Stimulated activated CD4-positive, alpha-beta T cell treated with anti-CD3 and anti-CD28 coated beads, Interleukin-1b, Interleukin-23, amount 100 ng/mL, for 4 hours (primary cell): ENCODE data around the gene SCML1.

Experiments
- DNase-seq, 2 donors: peaks; one replicate each; pipeline ENCODE4 v3.0.0-alpha.2; 2020; ENCODE audit warnings: low read depth in 2 of 2

SCML1 gene

GRCh38 chrX:17788956-17789562 is 51.8 kb downstream of the SCML1 start:
- DNase-seq = no peak

- DNase-seq = no peak
These were observed 55.5 kb downstream of the SCML1 start for GRCh38 chrX:17792826-17793225.

- DNase-seq = no peak
These were observed 61.6 kb downstream of the SCML1 start for GRCh38 chrX:17798921-17799320.

- DNase-seq = no peak
These were observed 64.1 kb downstream of the SCML1 start for GRCh38 chrX:17801431-17801830.

GRCh38 chrX:17802756-17803155 is 65.5 kb downstream of the SCML1 start:
- DNase-seq = no peak

GRCh38 chrX:17803449-17803848 is 66.2 kb downstream of the SCML1 start:
- no peak for DNase-seq
